Subcutaneous abdominal adipose tissue (tissue), 5 donors: ENCODE data around the gene DCAF12.

Experiments
- H3K27ac ChIP-seq: one replicate; pipeline ENCODE4 v1.7.0; 2013; ENCODE audit warnings: low read depth, mild to moderate bottlenecking, inconsistent platforms, low read length, moderate library complexity
- H3K27me3 ChIP-seq, 5 donors: one replicate each; pipeline ENCODE4 v1.7.0; 2013; ENCODE audit warnings: low read length in 5 of 5, inconsistent platforms in 1 of 5; ENCODE audit not compliant: control insufficient read depth in 5 of 5, insufficient read depth in 4 of 5
- H3K36me3 ChIP-seq, 5 donors: one replicate each; pipeline ENCODE4 v1.7.0; 2013; ENCODE audit warnings: low read length in 5 of 5; ENCODE audit not compliant: control insufficient read depth in 5 of 5, insufficient read depth in 5 of 5
- H3K4me1 ChIP-seq, 5 donors: one replicate each; pipeline ENCODE4 v1.7.0; 2013; ENCODE audit warnings: low read length in 5 of 5, mild to moderate bottlenecking in 3 of 5, moderate library complexity in 1 of 5; ENCODE audit not compliant: control insufficient read depth in 5 of 5, insufficient read depth in 5 of 5
- H3K4me3 ChIP-seq, 5 donors: one replicate each; pipeline ENCODE4 v1.7.0; 2013; ENCODE audit warnings: low read length in 5 of 5, low read depth in 1 of 5
- H3K9ac ChIP-seq, 5 donors: one replicate each; pipeline ENCODE4 v1.7.0; 2013; ENCODE audit warnings: low read length in 5 of 5, mild to moderate bottlenecking in 4 of 5, moderate library complexity in 3 of 5
- H3K9me3 ChIP-seq, 5 donors: one replicate each; pipeline ENCODE4 v1.7.0; 2013; ENCODE audit warnings: low read length in 5 of 5; ENCODE audit not compliant: control insufficient read depth in 5 of 5
- donor health status: healthy.
- donor health status: healthy.
- donor health status: healthy.
- donor health status: healthy.
- donor health status: healthy.

Gene DCAF12

GRCh38 chr9:34098307-34098706 lies 28.2 kb downstream of the DCAF12 start:
- Histone ChIP-seq H3K4me1 (no peaks in the 10 kb centered on the region), H3K4me3 (no peak overlapping the region), H3K9me3 (no peaks in the 10 kb centered on the region), H3K36me3 (peaks cover 15 to 86% (median 61%) of the 10 kb centered on the region in 5 donors), H3K9ac (no peak overlapping the region), H3K27me3 (no peaks in the 10 kb centered on the region), H3K27ac (no peak overlapping the region)

- no peak overlapping the region for H3K27ac ChIP-seq
- H3K27me3 ChIP-seq: no peaks in the 10 kb centered on the region
Measured at GRCh38 chr9:34097865-34098264, 28.6 kb downstream of the DCAF12 start.

GRCh38 chr9:34096751-34097150 lies 29.7 kb downstream of the DCAF12 start:
- Histone ChIP-seq H3K4me1 (no peaks in the 10 kb centered on the region), H3K27ac (no peak overlapping the region), H3K9ac (no peak overlapping the region), H3K4me3 (no peak overlapping the region), H3K27me3 (no peaks in the 10 kb centered on the region), H3K9me3 (no peaks in the 10 kb centered on the region), H3K36me3 (peaks cover 19 to 85% (median 60%) of the 10 kb centered on the region in 5 donors)

More at GRCh38 chr9:34097865-34098264, 28.6 kb downstream of the DCAF12 start:
- Histone ChIP-seq H3K36me3 (peaks cover 15 to 86% (median 62%) of the 10 kb centered on the region in 5 donors), H3K9me3 (no peaks in the 10 kb centered on the region), H3K4me1 (no peaks in the 10 kb centered on the region), H3K4me3 (no peak overlapping the region), H3K9ac (no peak overlapping the region)

GRCh38 chr9:34093578-34093977 lies 32.9 kb downstream of the DCAF12 start:
- Histone ChIP-seq H3K27me3 (no peaks in the 10 kb centered on the region), H3K36me3 (peaks cover 25 to 93% (median 78%) of the 10 kb centered on the region in 5 donors), H3K4me3 (no peak overlapping the region), H3K4me1 (no peaks in the 10 kb centered on the region), H3K9me3 (no peaks in the 10 kb centered on the region), H3K9ac (no peak overlapping the region), H3K27ac (no peak overlapping the region)

GRCh38 chr9:34089311-34089710 lies 37.2 kb downstream of the DCAF12 start:
- Histone ChIP-seq H3K4me3 (no peak overlapping the region), H3K4me1 (no peaks in the 10 kb centered on the region), H3K36me3 (peaks cover 18 to 91% (median 72%) of the 10 kb centered on the region in 5 donors), H3K9me3 (no peaks in the 10 kb centered on the region), H3K27me3 (no peaks in the 10 kb centered on the region), H3K27ac (no peak overlapping the region), H3K9ac (no peak overlapping the region)

- Histone ChIP-seq H3K36me3 (peaks cover 18 to 72% (median 58%) of the 10 kb centered on the region in 5 donors), H3K27ac (no peak overlapping the region), H3K9me3 (no peaks in the 10 kb centered on the region), H3K27me3 (no peaks in the 10 kb centered on the region), H3K9ac (no peak overlapping the region), H3K4me1 (no peaks in the 10 kb centered on the region), H3K4me3 (no peak overlapping the region)
Measured at GRCh38 chr9:34087370-34087769, 39.1 kb downstream of the DCAF12 start.

- Histone ChIP-seq H3K4me3 (no peak overlapping the region), H3K4me1 (no peaks in the 10 kb centered on the region), H3K27me3 (no peaks in the 10 kb centered on the region), H3K27ac (no peak overlapping the region), H3K9me3 (no peaks in the 10 kb centered on the region), H3K36me3 (peaks cover 15 to 68% (median 54%) of the 10 kb centered on the region in 5 donors), H3K9ac (no peak overlapping the region)
Measured at GRCh38 chr9:34086864-34087263, 39.6 kb downstream of the DCAF12 start.

- no peaks in the 10 kb centered on the region for H3K9me3 ChIP-seq
- no peak overlapping the region for H3K4me3 ChIP-seq
- H3K9ac ChIP-seq: no peak overlapping the region
- no peak overlapping the region for H3K27ac ChIP-seq
- H3K4me1 ChIP-seq: no peaks in the 10 kb centered on the region
- peaks cover 11 to 59% (median 46%) of the 10 kb centered on the region in 5 donors for H3K36me3 ChIP-seq
- no peaks in the 10 kb centered on the region for H3K27me3 ChIP-seq
Measured at GRCh38 chr9:34085581-34086500, 40.7 kb downstream of the DCAF12 start.

DNA sequence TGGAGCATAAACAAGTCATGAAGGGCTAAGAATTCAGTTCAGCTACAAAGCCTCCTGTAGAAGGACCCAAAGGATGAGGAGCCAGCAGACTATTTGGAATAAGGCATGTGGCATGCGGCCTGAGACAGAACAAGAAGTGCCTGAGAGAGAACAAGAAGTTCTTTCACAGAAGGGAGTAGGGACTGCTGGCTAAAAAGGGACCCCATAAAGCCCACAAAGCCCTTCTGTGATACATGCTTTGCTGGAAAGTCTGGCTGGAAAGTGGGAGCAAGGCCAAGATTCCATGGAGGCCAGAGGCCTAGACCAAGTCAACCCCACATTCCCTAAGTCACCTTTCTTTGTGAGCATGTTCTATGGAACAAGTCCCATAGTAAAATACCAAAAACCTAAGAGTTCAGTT lies 41.9 kb downstream of the DCAF12 start:
- Histone ChIP-seq H3K27ac (no peak overlapping the region), H3K4me3 (no peak overlapping the region), H3K4me1 (no peaks in the 10 kb centered on the region), H3K9ac (peak overlapping the region in 1 of 5 donors; percentile 2), H3K27me3 (no peaks in the 10 kb centered on the region), H3K36me3 (peaks cover 11 to 46% (median 40%) of the 10 kb centered on the region in 5 donors), H3K9me3 (no peaks in the 10 kb centered on the region)

- Histone ChIP-seq H3K4me3 (no peak overlapping the region), H3K4me1 (peaks cover 0 to 2% (median 0%) of the 10 kb centered on the region in 5 donors), H3K27me3 (no peaks in the 10 kb centered on the region), H3K27ac (no peak overlapping the region), H3K9me3 (no peaks in the 10 kb centered on the region), H3K36me3 (no peaks in the 10 kb centered on the region), H3K9ac (no peak overlapping the region)
Measured at GRCh38 chr9:34079181-34079580, 47.3 kb downstream of the DCAF12 start.
